ENCODE measurements around the gene LMX1A.

The LMX1A gene

GRCh38 chr1:165162671-165163241 lies 193.8 kb downstream of the LMX1A start:
- no peak for DNase-seq (ENCODE audit: low read depth in 2 of 2)

- DNase-seq (ENCODE audit: low read depth in 2 of 2) = no peak
Measured at GRCh38 chr1:165161130-165161529, 195.4 kb downstream of the LMX1A start.

- no peak for DNase-seq (ENCODE audit: low read depth in 2 of 2)
Measured at GRCh38 chr1:165153182-165153581, 203.3 kb downstream of the LMX1A start.

GRCh38 chr1:165152727-165153126 lies 203.8 kb downstream of the LMX1A start:
- no peak for DNase-seq (ENCODE audit: low read depth in 2 of 2)

GRCh38 chr1:165152109-165152508 lies 204.4 kb downstream of the LMX1A start:
- no peak for DNase-seq (ENCODE audit: low read depth in 2 of 2)
